Activated gamma-delta T cell treated with Interleukin-2 at 50 U/mL for 16 hours (primary cell): ENCODE results near the gene TNS1.

Experiments
- DNase-seq: peaks from one replicate; pipeline ENCODE4 v3.0.0-alpha.2; 2020

The TNS1 gene

GRCh38 chr2:217978536-217979150, 24.2 kb downstream of the TNS1 start:
- DNase-seq, result no peak

- DNase-seq, result no peak
These were observed 24.8 kb downstream of the TNS1 start for GRCh38 chr2:217977840-217978535.

GRCh38 chr2:217976301-217976700, 26.5 kb downstream of the TNS1 start:
- no peak for DNase-seq

GRCh38 chr2:217975626-217976025, 27.2 kb downstream of the TNS1 start:
- DNase-seq, result no peak

- no peak for DNase-seq
These were observed 28.3 kb downstream of the TNS1 start for GRCh38 chr2:217974389-217975005.

- DNase-seq, result no peak
These were observed 29.6 kb downstream of the TNS1 start for GRCh38 chr2:217973008-217973787.

- DNase-seq, result no peak
These were observed 30.3 kb downstream of the TNS1 start for GRCh38 chr2:217972490-217972889.

- no peak for DNase-seq
These were observed 30.8 kb downstream of the TNS1 start for GRCh38 chr2:217972037-217972436.

GRCh38 chr2:217971166-217971565, 31.6 kb downstream of the TNS1 start:
- DNase-seq, result no peak

- no peak for DNase-seq
These were observed 32.6 kb downstream of the TNS1 start for GRCh38 chr2:217970206-217970605.

GRCh38 chr2:217969588-217969987, 33.2 kb downstream of the TNS1 start:
- no peak for DNase-seq

GRCh38 chr2:217968023-217968422, 34.8 kb downstream of the TNS1 start:
- DNase-seq, result no peak

GRCh38 chr2:217966423-217967070, 36.2 kb downstream of the TNS1 start:
- no peak for DNase-seq

- DNase-seq, result no peak
These were observed 38.3 kb downstream of the TNS1 start for GRCh38 chr2:217964275-217965161.

GRCh38 chr2:217960351-217960750, 42.4 kb downstream of the TNS1 start:
- no peak for DNase-seq

GRCh38 chr2:217959723-217960122, 43.1 kb downstream of the TNS1 start:
- no peak for DNase-seq

- DNase-seq, result no peak
These were observed 43.9 kb downstream of the TNS1 start for GRCh38 chr2:217958884-217959225.

- DNase-seq, result no peak
These were observed 44.5 kb downstream of the TNS1 start for GRCh38 chr2:217958206-217958883.

GRCh38 chr2:217956586-217957457, 46.0 kb downstream of the TNS1 start:
- no peak for DNase-seq

GRCh38 chr2:217955881-217956493, 46.8 kb downstream of the TNS1 start:
- DNase-seq, result no peak
